Lung (tissue), 12 donors: ENCODE data around the gene ANKRD1. TPM values are rescaled to one million over a fixed set of nuclear protein-coding genes. Genes with fewer than 3 reads are reported as not detected.

Source experiments
- ATAC-seq: fragments of 200-7000 bp; cut with Tn5 transposase; one replicate; pipeline ENCODE4 v1.9.1; 2020; ENCODE audit warnings: moderate number of reproducible peaks; ENCODE audit not compliant: insufficient read depth, low FRiP score
- DNase-seq, 3 donors: peaks; one replicate each; pipeline ENCODE4 v3.0.0-alpha.2; 2013 to 2017
- H3K27ac ChIP-seq, 2 donors: one replicate each; pipeline ENCODE4 v1.5.1; 2013; ENCODE audit warnings: mild to moderate bottlenecking in 2 of 2, moderate library complexity in 2 of 2, control low read depth in 1 of 2, inconsistent platforms in 1 of 2, low read depth in 1 of 2, low read length in 1 of 2
- H3K27me3 ChIP-seq, 3 donors: one replicate each; pipeline ENCODE4 v1.5.1; 2013; ENCODE audit warnings: low read length in 2 of 3; ENCODE audit not compliant: control insufficient read depth in 3 of 3, insufficient read depth in 3 of 3
- H3K36me3 ChIP-seq, 4 donors: one replicate each; pipeline ENCODE4 v1.5.1; 2013; ENCODE audit warnings: low read length in 4 of 4, mild to moderate bottlenecking in 1 of 4, moderate library complexity in 1 of 4; ENCODE audit not compliant: control insufficient read depth in 4 of 4, insufficient read depth in 4 of 4
- H3K4me1 ChIP-seq, 5 donors: one replicate each; pipeline ENCODE4 v1.5.1; 2013; ENCODE audit warnings: low read length in 5 of 5, mild to moderate bottlenecking in 2 of 5, moderate library complexity in 1 of 5; ENCODE audit not compliant: control insufficient read depth in 5 of 5, insufficient read depth in 5 of 5
- H3K4me3 ChIP-seq: one replicate; pipeline ENCODE4 v1.5.1; 2013; ENCODE audit warnings: mild to moderate bottlenecking, control low read depth, moderate library complexity
- H3K9ac ChIP-seq, 2 donors: one replicate each; pipeline ENCODE4 v1.5.1; 2013; ENCODE audit warnings: low read length in 2 of 2, control low read depth in 1 of 2; ENCODE audit not compliant: insufficient read depth in 1 of 2
- H3K9me3 ChIP-seq, 4 donors: one replicate each; pipeline ENCODE4 v1.5.1; 2013; ENCODE audit warnings: low read length in 3 of 4, mild to moderate bottlenecking in 1 of 4, moderate library complexity in 1 of 4; ENCODE audit not compliant: control insufficient read depth in 4 of 4, insufficient read depth in 3 of 4
- WGBS, 2 donors: extraction: QIAGEN DNeasy Blood & Tissue Kit; methylation state at CpG; one replicate each; pipeline ENCODE4 v1.1.7; 2013; 5-methylcytosine and 5-hydroxymethylcytosine counted together
- polyA plus RNA-seq, 2 donors: library from polyadenylated mRNA; stranded (reverse); fragments of 200-250 nt; gene quantifications; one replicate each; pipeline ENCODE4 v1.2.1, GENCODE V29; 2013
- total RNA-seq, 2 donors: library from RNA; depleted of rRNA in 1 of 2; stranded (reverse); fragments of >200 nt in 1 of 2; gene quantifications; one replicate each; pipeline ENCODE4 v1.2.1, GENCODE V29; 2014 to 2021
- TF ChIP-seq, protein P1 (sequence below): IDR thresholded peaks from 2 replicates; pipeline ENCODE4 v1.5.1; 2012; ENCODE audit warnings: mild to moderate bottlenecking; ENCODE audit errors: control extremely low read depth, extremely low read depth
- donor health status: control.
- donor health status: control.
- donor health status: Bipolar disorder and iron deficiency.
- donor health status: healthy.
- donor health status: DM: yes; HTN: yes; CAD: no.

ANKRD1 gene
- total and polyA plus RNA-seq, 4 donors, result 5.7 to 105 (median 13.7) TPM

DNA sequence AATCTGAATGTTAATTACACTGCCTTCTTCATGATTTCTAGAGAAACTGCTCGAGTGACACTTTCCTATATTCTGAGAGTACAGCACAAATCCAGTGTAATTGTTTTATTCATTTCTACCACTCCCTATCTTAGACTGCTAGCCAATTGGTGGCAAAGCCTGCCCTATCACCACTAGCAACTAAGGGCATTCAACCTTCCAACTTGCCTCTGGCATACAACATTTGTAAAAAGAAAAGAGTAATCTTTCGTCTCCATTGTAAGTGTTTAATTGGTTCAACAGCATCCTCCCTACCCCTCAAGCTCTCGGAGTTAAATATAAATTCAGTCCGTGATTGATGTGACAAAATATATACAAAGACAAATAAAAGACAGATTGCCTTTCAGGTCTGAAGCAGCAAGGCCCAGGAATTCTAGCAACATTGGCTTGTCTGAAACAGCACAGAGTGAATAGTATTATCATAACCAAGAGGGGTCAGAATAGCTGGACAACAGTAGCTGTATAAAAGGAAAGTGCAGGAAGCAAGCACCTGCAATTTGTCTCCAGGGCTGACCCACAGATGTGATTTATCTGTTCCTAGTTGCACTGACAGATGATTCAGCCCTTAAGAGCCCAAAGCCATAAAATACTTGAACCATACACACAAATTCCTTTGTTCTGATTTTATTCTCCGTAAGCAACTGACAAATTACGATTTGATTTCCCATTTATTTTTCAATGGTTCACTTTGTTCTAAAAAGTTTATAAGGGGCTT is 47.6 kb upstream of the ANKRD1 start:
- no peak for ATAC-seq
- Histone ChIP-seq H3K9ac (no peak overlapping the region), H3K4me3 (no peak overlapping the region), H3K27ac (peak overlapping the region in 1 of 2 donors; percentile 84), H3K36me3 (no peaks in the 10 kb centered on the region), H3K4me1 (peaks cover 0 to 20% (median 12%) of the 10 kb centered on the region in 5 donors), H3K27me3 (no peaks in the 10 kb centered on the region), H3K9me3 (no peaks in the 10 kb centered on the region)
- WGBS, 2 donors, result 69 to 78% methylated on average over 6 of the region's 6 CpGs
- DNase-seq, result no peak
- TF ChIP-seq, protein P1, sequence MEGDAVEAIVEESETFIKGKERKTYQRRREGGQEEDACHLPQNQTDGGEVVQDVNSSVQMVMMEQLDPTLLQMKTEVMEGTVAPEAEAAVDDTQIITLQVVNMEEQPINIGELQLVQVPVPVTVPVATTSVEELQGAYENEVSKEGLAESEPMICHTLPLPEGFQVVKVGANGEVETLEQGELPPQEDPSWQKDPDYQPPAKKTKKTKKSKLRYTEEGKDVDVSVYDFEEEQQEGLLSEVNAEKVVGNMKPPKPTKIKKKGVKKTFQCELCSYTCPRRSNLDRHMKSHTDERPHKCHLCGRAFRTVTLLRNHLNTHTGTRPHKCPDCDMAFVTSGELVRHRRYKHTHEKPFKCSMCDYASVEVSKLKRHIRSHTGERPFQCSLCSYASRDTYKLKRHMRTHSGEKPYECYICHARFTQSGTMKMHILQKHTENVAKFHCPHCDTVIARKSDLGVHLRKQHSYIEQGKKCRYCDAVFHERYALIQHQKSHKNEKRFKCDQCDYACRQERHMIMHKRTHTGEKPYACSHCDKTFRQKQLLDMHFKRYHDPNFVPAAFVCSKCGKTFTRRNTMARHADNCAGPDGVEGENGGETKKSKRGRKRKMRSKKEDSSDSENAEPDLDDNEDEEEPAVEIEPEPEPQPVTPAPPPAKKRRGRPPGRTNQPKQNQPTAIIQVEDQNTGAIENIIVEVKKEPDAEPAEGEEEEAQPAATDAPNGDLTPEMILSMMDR, result no peak

DNA sequence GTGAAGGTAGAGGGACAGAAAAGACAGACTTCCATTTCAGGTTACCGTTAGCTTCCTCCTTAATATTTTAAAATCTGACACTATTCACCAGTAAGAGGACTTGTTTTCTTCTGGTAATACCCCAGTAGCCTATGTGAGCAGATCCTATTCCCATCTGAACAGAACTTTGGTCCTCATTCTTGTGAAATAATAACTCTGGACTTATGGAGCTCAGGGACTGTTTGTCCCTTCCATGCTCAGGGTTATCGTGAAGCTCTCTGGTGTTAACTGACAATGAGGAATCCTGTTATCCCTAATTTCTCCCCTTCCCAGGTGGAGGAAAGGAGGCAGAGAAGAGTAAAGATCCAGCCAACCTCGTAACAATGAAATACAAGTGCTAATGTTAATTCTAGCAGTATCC is 47.0 kb upstream of the ANKRD1 start:
- H3K4me3 ChIP-seq, result no peak overlapping the region
- H3K27me3 ChIP-seq, result no peaks in the 10 kb centered on the region
- H3K4me1 ChIP-seq, result peaks cover 0 to 20% (median 12%) of the 10 kb centered on the region in 5 donors
- no peaks in the 10 kb centered on the region for H3K9me3 ChIP-seq
- no peak for ATAC-seq
- H3K36me3 ChIP-seq, result no peaks in the 10 kb centered on the region
- no peak overlapping the region for H3K9ac ChIP-seq
- peak overlapping the region in 1 of 2 donors; percentile 38 for H3K27ac ChIP-seq
- no peak for DNase-seq
- 84 to 89% methylated on average over 3 of the region's 3 CpGs for WGBS, 2 donors
- TF ChIP-seq, protein P1, result no peak

DNA sequence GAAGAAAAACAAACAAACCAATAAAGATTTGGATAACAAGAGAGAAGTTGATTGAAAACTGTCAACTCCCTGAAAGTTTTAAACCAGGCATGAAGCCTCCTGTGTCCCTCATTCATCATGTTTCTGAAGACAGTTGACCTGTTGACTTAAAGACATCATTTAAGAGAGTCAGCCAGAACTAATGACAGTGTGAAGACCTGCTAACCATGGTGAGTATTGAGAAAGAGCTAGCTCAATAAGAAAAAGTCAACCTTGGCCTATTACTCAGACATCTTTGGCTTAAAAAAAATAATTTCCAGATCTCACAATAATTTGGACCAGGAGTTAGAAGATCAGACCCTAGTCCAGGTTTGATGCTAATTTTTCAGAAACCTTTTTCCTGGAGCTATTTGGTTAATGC is 45.3 kb upstream of the ANKRD1 start:
- no peaks in the 10 kb centered on the region for H3K36me3 ChIP-seq
- no peak overlapping the region for H3K4me3 ChIP-seq
- no peak overlapping the region for H3K9ac ChIP-seq
- H3K27me3 ChIP-seq, result no peaks in the 10 kb centered on the region
- ATAC-seq (no peak), DNase-seq (no peak)
- H3K4me1 ChIP-seq, result peaks cover 0 to 21% (median 12%) of the 10 kb centered on the region in 5 donors
- TF ChIP-seq, protein P1, result no peak
- H3K9me3 ChIP-seq, result no peaks in the 10 kb centered on the region
- H3K27ac ChIP-seq, result peak overlapping the region in 1 of 2 donors; percentile 49
